Duodenal mucosa (tissue), 2 donors: Measurements from ENCODE around the gene MUC3A.
"Not testable (repeated sequence)": the region's sequence is repeated elsewhere in the genome, so short reads cannot be mapped to it uniquely, and the experiment has no call there.

ENCODE experiments used
- H3K27ac ChIP-seq: one replicate; pipeline ENCODE4 v1.7.0; 2013; ENCODE audit warnings: low read depth, low read length
- H3K27me3 ChIP-seq, 2 donors: one replicate each; pipeline ENCODE4 v1.7.0; 2013; ENCODE audit warnings: low read length in 2 of 2, control low read depth in 1 of 2; ENCODE audit not compliant: insufficient read depth in 2 of 2, control insufficient read depth in 1 of 2
- H3K36me3 ChIP-seq, 2 donors: one replicate each; pipeline ENCODE4 v1.7.0; 2013; ENCODE audit warnings: low read length in 2 of 2, control low read depth in 1 of 2; ENCODE audit not compliant: insufficient read depth in 2 of 2, control insufficient read depth in 1 of 2
- H3K4me1 ChIP-seq, 2 donors: one replicate each; pipeline ENCODE4 v1.7.0; 2013; ENCODE audit warnings: low read length in 2 of 2, control low read depth in 1 of 2; ENCODE audit not compliant: insufficient read depth in 2 of 2, control insufficient read depth in 1 of 2
- H3K4me3 ChIP-seq, 2 donors: one replicate each; pipeline ENCODE4 v1.7.0; 2013; ENCODE audit warnings: low read length in 2 of 2, low read depth in 1 of 2
- H3K9ac ChIP-seq, 2 donors: one replicate each; pipeline ENCODE4 v1.7.0; 2013; ENCODE audit warnings: low read length in 2 of 2, low read depth in 1 of 2
- H3K9me3 ChIP-seq, 2 donors: one replicate each; pipeline ENCODE4 v1.7.0; 2013; ENCODE audit warnings: low read length in 2 of 2, control low read depth in 1 of 2; ENCODE audit not compliant: control insufficient read depth in 1 of 2

Gene MUC3A

DNA sequence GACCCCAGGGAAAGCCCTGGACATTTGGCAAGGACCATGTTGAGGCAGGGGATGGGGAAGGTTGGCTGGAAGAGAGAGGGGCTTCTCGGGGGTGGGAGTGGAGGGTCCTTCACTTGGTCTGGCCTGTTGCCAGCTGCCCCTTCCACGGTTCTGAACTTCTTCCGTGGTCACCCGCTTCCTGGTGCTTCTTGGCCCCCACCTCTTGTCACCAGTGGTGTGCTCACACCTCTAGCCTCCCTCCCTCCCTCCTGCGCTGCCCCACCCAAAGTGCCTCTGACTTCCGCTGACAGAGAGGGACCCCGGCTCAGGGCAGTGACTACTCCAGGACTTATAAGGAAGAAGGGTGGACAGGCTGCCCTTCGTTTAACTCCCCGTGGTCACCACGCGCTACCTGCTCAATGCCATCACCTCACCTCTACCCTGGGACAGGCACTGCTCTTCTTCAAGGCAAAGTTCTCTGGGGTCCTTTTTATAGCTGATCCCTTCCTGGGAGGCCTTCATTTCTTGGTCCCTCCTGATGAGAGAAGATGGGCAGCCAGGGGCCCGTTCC is 19.8 kb downstream of the MUC3A start, which contains the start of gene MUC12:
TSS of gene MUC12 (plus strand) at position 500 of the 550 bp plus-strand sequence. CDS start 58 bp downstream, outside the sequence.
- no peak within 1 kb of the TSS for H3K27ac ChIP-seq
- peaks cover 0 to 10% of the 10 kb centered on the region in 2 donors for H3K36me3 ChIP-seq
- H3K27me3 ChIP-seq, result peaks cover 20 to 35% of the 10 kb centered on the region in 2 donors
- H3K9me3 ChIP-seq, result no peaks in the 10 kb centered on the region
- H3K4me3 ChIP-seq, result no peak within 1 kb of the TSS
- no peak within 1 kb of the TSS for H3K9ac ChIP-seq
- peaks cover 27% of the 10 kb centered on the region in 2 donors for H3K4me1 ChIP-seq

DNA sequence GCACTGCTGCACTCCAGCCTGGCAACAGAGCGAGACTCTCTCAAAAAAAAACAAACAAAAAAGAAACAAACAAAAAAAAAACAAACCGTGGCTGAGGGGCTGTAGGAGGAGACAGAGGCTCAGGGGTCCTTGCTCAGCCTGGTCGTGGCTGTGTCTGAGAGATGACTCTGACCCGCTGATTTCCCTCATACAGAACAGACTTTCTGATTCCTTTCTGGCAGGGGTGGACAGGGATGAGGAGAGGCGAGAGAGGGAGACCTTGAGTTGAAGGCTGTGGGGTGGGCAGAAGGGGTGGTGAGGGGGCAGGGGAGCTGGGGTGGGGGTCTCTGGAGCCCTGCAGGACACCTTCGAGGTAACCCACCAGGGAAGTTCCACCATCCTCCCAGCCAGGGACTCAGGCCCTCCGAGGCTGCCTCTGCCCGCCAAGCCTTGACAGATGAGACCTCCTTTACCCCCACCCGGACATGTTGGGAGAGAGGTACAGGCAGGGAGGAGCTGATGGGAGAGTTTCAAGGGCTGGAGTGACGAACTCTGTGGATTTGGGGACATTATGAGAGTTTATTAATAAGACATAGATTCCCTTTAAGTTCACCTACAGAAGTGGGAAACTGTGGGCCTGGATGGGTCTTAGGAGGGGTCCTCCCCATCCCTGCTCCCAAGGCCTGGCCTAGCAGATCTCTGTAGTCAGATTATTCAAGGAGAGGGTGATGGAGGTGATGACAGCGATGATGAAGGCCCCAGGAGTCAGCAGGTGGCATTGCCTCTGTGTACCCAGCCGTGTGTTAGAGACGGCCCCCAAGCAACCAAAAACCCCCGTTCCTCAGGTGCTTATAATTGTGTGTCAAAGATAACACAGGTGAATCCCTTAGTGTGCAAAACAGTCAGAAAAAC is 22.0 kb downstream of the MUC3A start:
- Histone ChIP-seq H3K9ac (no peak overlapping the region), H3K9me3 (peaks cover 0 to 1% of the 10 kb centered on the region in 2 donors), H3K36me3 (peaks cover 0 to 10% of the 10 kb centered on the region in 2 donors), H3K27ac (no peak overlapping the region), H3K4me3 (no peak overlapping the region), H3K27me3 (peaks cover 14 to 24% of the 10 kb centered on the region in 2 donors), H3K4me1 (peaks cover 20 to 30% of the 10 kb centered on the region in 2 donors)

DNA sequence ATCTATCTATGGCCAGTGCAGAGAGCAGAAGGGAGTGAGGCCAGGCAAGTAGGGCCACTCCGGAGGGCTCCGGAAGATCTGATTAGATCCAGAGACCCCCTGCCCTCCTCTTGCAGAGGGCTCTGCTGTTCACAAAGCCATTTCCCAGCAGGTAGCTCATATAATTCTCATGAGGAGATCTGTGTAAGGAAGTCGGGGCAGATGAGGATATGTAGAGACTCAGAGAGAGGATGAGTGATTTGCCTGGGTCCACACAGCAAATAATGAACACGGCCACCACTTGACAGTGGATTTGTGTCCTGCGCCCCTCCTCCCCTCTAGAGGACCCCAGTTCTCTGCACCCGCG is 22.6 kb downstream of the MUC3A start:
- H3K27ac ChIP-seq, result no peak overlapping the region
- no peak overlapping the region for H3K4me3 ChIP-seq
- H3K9ac ChIP-seq, result no peak overlapping the region
- H3K27me3 ChIP-seq, result peaks cover 9 to 20% of the 10 kb centered on the region in 2 donors
- peaks cover 0 to 10% of the 10 kb centered on the region in 2 donors for H3K36me3 ChIP-seq
- H3K4me1 ChIP-seq, result peaks cover 15 to 25% of the 10 kb centered on the region in 2 donors
- peaks cover 0 to 1% of the 10 kb centered on the region in 2 donors for H3K9me3 ChIP-seq

DNA sequence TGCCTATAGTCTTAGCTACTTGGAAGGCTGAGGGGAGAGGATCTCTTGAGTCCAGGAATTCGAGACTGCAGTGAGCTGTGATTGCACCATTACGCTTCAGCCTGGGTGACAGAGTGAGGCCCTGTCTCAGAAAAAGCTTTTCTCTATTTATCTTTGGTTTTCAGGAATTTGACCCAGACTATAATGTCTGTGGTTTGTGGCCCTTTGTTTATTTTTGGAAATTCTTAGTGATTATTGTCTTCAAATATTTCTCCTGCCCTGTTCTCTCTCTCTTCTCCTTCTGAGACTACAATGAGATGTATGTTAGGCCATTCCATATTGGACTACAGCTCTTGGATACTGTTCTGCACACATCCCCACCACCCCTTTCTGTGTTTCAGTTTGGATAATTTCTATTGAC is 24.7 kb downstream of the MUC3A start:
- Histone ChIP-seq H3K36me3 (peaks cover 0 to 7% of the 10 kb centered on the region in 2 donors), H3K4me3 (no peak overlapping the region), H3K4me1 (peaks cover 3 to 11% of the 10 kb centered on the region in 2 donors), H3K9me3 (peaks cover 0 to 1% of the 10 kb centered on the region in 2 donors), H3K27ac (no peak overlapping the region), H3K27me3 (peaks cover 0 to 7% of the 10 kb centered on the region in 2 donors), H3K9ac (no peak overlapping the region)

DNA sequence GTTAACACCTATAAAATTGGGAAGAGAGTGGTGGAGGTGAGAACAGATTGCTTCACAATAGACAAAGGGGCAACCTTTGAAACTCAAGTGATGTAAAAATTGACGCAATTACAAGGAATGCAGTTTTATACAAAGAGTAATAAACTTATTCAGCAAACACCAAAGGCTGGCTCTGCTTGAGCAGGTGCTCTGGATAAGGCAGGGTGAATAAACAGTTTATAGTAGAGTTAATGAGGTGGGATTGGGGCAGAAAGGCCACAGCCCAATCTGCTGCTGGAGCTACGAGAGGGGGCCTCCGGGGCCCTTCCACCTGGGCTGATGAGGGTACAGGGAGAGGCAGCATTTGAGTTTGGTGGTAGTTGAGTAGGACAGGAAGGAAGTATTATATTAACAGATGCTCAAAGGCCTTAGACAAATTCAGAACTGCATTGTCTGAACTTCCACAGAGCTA is 26.1 kb downstream of the MUC3A start:
- Histone ChIP-seq H3K9me3 (peaks cover 0 to 1% of the 10 kb centered on the region in 2 donors), H3K36me3 (no peaks in the 10 kb centered on the region), H3K9ac (peak overlapping the region in 1 of 2 donors; percentile 29), H3K27ac (no peak overlapping the region), H3K4me1 (peaks cover 3 to 11% of the 10 kb centered on the region in 2 donors), H3K27me3 (no peaks in the 10 kb centered on the region), H3K4me3 (no peak overlapping the region)

DNA sequence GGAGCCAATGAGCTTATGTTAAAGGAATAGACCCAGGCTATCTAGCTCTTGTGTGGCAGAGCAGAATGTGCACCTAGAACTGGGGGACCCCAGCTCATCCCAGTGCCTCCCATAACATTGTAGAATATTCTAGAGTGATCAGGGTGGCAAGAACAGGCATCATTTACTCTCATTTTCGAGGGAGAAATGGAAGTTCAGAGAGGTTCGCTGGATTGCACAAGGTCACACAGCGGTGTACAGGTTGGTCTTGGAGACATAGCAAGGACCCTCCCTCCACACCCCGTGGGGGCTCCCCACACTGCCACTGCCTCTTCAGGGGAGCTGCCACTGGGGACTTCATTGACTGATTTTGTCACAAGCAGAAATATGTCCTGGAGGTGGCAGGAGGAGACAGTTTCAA is 29.0 kb downstream of the MUC3A start:
- no peaks in the 10 kb centered on the region for H3K36me3 ChIP-seq
- H3K4me3 ChIP-seq, result no peak overlapping the region
- no peak overlapping the region for H3K27ac ChIP-seq
- no peaks in the 10 kb centered on the region for H3K27me3 ChIP-seq
- peaks cover 0 to 1% of the 10 kb centered on the region in 2 donors for H3K9me3 ChIP-seq
- no peak overlapping the region for H3K9ac ChIP-seq
- H3K4me1 ChIP-seq, result peaks cover 3 to 11% of the 10 kb centered on the region in 2 donors

DNA sequence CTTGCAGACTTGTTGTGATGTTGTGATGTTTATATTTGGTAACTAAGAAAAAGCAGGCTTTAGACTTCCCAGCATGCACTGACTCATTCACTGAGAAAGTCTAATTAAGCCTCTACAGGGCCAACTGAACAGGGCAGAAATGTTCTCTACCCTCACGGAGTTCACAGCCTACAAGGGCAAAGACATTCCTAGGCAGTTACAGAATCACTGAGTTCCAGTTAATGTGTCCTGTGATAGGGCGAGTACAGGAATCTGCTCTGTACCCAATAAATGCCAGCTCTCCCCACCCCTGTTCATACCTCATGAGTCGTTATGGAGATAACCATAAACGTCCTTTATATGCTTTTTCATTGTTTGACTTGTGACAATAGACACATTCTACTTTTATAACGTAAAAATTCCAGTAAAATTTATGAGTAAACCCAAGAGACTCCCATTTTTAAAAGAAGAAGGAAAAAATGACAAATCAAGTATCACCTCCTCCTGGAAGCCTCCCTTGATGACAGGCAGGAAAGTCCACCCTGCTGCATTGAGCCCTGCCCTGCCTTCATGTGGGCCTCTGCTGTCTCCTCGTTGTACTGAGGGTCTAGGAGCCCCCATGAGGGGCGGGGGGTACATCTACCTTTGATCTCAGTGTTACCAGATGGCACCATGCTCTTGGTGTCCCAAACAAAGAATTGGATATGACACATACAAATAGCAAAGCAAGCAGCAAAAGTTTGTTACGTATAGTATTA is 34.3 kb downstream of the MUC3A start:
- no peak overlapping the region for H3K9ac ChIP-seq
- H3K4me1 ChIP-seq, result peaks cover 0 to 2% of the 10 kb centered on the region in 2 donors
- no peaks in the 10 kb centered on the region for H3K27me3 ChIP-seq
- no peak overlapping the region for H3K4me3 ChIP-seq
- no peak overlapping the region for H3K27ac ChIP-seq
- H3K9me3 ChIP-seq, result no peaks in the 10 kb centered on the region
- H3K36me3 ChIP-seq, result no peaks in the 10 kb centered on the region

DNA sequence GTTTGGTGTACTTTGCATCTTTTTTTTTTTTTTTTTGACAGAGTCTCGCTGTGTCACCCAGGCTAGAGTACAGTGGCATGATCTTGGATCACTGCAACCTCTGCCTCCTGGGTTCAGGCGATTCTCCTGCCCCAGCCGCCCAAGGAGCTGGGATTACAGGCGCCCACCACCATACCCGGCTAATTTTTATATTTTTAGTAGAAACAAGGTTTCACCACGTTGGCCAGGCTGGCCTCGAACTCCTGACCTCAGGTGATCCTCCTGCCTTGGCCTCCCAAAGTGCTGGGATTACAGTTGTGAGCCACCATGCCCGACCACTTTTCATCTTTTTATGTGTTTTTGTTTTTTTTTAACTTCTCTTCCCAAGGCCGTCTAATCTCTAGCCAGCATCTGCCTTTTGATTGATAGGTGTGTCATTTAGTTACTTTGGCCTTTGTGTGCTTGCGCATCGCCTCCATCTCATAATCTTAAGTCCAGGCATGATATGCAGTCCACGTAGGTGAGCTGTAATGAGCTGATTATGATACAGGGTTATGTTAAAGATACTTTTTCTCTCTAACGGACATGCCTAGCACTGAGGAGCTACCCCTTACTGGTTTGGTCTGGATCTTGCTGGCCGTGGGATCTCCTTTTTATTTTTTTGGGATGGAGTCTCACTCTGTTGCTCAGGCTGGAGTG is 35.0 kb downstream of the MUC3A start:
- not testable (repeated sequence) for H3K27ac ChIP-seq, H3K36me3 ChIP-seq, H3K4me3 ChIP-seq, H3K27me3 ChIP-seq, H3K9ac ChIP-seq, H3K4me1 ChIP-seq, H3K9me3 ChIP-seq

DNA sequence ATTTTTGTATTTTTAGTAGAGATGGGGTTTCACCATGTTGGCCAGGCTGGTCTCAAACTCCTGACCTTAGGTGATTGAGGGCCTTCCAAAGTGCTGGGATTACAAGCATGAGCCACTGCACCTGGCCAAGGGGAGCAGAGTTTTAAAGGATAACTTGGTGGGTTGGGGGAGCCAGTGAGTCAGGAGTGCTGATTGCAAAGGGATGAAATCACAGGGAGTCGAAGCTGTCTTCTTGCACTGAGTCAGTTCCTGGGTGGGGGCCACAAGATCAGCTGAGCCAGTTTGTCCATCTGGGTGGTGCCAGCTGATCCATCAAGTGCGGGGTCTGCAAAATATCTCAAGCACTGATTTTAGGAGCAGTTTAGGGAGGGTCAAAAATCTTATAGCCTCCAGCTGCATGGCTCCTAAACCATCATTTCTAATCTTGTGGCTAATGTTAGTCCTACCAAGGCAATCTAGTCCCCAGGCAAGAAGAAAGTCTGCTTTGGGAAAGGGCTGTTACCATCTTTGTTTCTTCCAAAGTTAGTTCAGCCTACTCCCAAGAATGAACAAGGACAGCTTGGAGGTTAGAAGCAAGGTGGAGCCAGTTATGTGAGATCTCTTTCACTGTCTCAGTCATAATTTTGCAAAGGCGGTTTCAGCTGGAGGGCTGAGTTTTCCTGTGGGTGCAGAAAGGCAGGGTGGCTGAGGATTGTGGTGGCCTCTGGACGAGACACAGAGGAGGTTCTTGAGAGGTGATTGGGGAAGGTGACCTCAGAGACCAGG is 35.9 kb downstream of the MUC3A start:
- H3K27me3 ChIP-seq, H3K4me3 ChIP-seq, H3K4me1 ChIP-seq, H3K9ac ChIP-seq, H3K9me3 ChIP-seq, H3K27ac ChIP-seq, H3K36me3 ChIP-seq: not testable (repeated sequence)
